Measurements from ENCODE around the gene FAM107A.

FAM107A gene, protein sequence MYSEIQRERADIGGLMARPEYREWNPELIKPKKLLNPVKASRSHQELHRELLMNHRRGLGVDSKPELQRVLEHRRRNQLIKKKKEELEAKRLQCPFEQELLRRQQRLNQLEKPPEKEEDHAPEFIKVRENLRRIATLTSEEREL

DNA sequence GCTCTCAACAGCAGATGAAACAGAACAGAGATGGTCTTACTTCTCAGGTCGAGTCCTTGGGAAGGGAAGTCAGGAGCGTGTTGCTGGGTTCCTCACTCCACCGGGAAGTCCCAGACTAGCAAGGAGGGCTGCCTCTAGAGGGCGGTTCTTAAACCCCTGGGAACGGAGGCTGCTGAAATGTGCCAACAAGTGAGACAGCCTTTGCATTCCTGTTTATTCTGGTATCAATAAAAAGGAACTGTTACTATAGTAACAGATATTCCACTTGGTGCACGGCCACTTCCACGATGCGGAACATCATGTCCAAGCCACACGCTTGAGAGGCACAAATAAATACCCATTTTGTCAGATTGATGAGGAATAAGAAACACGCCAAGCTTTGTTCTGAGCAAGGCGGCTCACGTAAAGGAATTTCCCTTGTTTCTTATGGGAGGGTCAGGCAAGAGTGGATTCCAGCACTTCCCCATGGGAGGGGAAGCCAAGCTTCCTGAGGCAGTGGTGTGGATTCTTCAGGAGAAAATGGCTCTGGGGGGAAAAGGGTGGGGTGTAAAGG, at the start of gene FAM107A:
Gene FAM107A (minus strand): TSS at position 123 of the 553 bp plus-strand sequence. CDS start 7,531 bp downstream, outside the sequence.
- DNase-seq: peak in 10 of 14 donors; percentile 12 to 56 (median 36)

DNA sequence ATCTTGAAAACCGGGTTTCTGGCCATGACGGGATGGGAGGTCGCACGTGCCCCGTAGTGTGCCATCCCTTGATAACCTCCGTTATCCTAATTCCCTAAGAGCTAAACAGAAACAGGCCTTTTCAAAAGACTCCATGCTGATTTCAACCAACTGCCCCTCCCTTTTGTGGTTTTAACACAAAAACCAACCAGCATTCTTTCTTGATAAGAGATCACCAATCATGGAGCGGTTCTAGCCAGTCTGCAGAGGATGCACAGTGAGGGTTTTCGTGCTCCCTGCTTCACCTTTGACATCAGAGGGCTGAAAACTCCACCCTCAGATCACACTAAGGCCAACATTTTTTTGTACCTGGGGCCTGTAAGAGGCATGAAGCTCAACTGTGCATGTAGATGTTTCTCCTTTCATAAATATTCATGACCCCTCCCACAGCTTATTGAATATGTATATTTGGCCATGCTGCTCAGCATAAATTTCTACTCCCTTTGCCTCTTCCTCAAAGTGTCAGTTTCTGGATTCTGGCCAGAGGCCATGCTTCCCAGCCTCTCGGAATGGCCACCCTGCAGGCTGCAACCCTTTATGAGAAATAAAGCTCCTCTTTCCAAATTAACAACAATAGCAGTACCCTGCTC, 48.1 kb upstream of the FAM107A start:
- DNase-seq: no peak

DNA sequence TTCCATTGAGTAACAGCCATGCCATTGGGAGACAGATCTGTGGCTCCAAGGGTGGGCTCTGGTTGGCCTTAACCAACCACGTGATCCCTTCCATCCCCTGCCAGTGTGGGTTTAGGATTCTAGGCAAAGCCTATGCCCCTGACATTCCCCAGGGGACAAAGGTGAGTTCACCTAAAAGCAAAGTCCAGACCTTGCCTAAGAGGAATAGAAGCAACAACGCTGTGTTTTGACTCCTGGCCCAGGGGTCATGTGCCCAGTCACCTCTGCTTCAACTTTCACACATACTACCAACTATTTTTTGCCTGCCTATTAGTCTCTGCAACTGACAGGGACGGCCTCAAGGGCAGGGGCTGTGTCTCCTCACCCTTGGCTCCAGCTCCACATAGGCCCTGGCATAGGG, 47.4 kb upstream of the FAM107A start:
- DNase-seq: no peak

DNA sequence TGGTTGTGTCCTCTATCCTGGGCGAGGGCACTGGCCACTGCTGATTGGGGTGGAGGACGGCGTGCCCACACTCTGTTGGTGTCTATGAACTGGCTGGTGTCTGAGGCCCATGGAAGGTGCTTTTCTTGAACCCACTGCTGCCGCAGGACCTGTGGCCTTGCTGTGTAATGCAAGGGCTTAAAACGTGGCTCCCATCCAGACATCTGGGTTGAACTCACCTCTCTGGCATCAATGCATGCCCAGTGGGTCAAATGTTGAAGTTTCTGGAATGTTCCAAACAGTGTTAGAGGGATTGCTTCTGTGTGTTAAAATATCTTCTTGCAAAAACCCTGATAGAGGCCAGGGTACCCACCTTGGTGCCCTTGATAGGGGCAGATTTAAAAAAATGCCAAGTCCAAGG, 46.8 kb upstream of the FAM107A start:
- no peak for DNase-seq

DNA sequence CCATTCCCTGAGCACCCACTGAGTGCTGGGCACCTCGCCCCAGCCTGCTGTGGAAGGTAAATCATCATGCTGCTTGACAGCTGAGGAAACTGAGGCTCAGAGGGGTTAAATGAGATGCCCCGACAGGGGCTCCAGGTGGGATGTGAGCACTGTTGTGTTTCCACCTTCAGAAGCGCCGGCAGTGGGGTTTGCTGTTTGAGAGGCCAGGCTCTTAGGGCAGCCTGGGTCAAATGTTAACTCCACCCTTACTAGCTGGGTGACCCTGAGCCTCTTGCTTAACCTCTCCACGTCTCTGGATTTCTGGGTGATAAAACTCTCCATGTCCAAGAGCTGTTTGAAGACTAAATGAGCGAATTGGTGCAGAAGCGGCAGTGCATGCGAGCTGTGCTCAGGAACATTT, 46.3 kb upstream of the FAM107A start:
- no peak for DNase-seq

DNA sequence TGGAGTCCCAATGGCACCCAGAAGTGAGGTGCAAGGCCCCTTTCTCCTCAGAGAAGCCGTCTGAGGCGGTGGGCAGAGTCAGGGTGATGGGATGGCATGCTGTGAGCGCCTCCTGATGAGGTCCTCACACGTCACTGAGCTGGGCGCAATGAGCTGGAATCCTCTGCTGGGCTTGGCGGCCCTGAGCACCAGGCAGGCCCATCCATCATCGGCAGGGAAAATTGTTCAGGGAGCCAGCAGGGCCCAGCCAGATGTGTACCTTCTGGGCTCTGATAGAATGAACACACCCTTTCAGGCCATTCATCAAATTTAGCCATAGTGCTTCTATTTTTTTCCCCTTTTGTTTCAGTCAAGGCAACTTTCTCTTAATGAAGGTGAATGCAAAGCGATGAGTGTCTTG, 45.7 kb upstream of the FAM107A start:
- DNase-seq: no peak

DNA sequence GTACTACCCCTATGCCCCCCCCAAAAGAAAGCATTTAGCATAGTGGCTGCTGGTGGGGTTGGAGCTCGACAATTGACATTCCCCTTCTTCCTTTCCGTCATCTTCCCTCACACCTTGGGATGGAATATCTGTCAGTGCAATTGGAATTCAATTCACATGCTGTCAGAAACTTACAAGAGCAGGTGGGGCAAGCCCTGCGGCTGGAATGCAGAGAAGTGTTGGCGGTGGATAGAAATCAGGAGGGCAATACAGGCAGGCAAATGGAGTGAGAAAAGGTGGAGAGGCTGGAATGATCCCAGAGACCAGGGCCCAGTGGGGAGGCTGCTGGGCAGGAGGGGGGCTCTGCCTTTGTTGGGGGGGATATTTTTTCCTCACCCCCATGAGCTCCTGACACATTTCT, 45.2 kb upstream of the FAM107A start:
- no peak for DNase-seq

DNA sequence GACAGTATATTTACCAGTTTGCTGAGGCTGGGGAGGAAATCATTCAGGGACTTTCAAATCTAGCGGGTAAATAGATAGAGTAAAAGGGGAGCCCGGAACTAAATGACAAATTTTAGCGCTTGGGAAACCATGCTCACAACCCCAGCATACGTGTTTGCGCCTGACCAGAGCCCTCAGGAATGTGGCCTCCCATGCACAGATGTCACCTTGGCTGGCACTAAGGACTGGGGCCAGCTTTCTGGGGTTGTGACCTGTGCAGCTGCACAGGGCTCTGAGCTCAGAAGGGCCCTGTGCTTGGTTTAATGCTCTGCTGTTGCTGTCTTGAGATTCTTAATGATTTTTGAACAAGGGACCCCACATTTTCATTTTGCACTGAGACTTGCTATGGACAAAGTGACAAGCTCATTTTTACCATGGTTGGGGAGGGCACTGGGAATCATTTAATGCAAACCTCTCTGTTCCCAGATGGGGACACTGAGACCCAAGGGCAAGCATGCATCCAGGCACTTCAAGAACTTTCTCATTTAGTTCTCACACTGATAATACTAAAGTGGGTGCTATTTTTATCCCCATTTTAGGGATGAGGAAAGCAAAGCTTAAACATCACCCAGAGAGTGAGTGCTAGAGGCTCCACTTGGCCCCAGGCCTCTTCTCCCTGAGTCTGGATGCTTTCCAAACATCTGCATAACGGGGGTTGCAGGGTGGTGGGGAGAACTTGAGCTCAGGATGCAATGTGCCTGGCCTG, 44.1 kb upstream of the FAM107A start:
- DNase-seq: no peak

DNA sequence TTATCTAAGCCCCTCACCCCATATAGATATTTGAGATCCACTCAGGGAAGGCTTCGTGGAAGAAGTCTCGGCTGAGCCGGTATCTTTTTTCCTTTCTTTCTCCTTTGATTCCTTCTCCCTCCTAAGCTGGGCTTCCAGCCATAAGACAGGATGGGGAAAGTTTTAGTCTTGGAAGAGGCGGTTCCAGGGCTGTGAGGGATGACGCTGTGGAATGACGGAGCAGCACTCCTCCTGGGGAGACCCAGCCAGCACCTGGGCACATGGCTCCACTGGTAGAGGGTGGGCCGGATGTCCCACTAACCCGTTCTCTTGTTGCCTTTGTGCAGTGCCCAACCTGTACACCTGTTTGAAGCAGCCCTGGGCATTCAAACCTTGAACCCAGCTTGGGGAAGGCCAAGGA, 43.2 kb upstream of the FAM107A start:
- DNase-seq: no peak

DNA sequence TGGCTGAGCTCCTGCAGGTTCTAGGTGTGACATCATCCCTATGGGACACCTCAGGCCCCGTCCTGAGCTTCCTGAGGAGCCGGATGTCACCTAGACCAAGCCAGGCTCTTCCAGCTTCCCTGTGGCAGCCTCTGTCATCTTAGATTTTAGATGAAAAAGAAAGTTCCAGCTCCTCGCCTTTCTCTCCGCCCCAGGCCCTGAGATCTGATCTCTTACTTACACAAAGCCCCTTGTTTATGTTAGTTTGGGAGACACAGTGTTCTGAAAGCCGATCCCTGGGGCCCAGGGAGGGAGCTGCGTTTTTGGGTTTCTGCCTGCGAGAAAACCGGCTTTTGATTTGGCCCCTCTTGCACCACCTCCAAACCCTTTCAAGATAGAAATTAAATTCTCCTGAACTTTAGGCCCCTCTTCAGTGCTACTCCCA, 40.2 kb upstream of the FAM107A start:
- DNase-seq: no peak

DNA sequence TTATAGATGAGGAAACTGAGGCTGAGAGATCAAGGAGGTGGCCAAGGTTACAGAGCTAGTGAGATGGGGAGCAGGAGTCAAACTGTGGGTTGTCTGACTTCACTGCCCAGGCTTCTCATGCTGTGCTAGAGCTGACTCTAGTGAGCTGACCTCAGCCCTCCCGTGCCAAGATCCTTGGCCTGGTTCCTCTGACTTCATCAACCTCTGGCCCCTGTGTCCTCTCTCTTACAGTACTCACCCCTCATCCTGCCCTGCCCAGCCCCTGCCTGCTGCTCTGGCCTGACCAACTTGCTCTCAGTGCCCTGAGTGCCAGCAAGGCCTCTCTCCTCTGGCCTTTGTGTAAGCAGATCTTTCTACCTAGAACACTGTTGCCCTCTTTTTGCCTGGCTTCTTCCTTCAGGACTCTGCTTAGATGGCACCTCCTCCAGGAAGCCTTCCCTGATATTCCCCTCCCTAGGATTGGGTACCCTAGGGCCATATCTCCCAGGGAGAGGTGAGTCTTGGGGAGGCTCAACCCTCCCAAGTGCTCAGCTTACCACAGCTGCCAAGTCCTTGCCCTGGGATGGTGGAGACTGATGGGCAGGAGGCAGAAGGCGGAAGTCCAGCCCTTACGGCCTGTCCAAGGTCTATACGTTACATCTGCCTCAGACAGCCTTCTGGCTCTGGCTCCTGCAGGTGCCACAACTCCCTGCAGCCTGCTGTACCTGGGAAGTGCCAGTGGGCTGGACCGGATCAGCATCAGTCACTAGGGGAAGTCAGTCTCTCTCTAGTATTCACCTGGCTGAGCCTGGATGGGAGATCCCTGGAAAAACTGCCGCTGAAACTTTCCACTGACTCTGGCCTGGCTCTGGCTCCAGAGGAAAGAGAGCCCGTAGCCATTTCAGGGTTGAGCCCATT, 36.3 kb upstream of the FAM107A start:
- DNase-seq: no peak

DNA sequence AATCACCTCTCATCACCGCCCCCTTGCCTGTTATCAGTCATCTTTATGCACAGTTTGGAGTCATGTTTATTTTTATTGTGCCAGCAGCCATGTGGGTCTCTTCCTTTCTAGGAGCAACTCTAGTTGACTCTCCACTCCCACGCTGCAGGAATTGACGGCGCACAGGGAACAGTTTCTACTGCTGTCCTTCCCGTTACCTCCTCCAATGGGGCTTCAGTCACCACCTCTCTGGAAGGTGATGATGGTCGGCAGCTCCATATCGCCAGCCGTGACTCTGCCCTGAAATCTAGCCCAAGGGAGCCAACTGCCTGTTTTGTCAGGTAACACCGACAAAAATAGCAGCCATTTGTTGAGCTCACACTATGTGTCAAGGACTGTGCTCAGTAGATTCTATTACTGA, 35.6 kb upstream of the FAM107A start:
- DNase-seq: no peak

DNA sequence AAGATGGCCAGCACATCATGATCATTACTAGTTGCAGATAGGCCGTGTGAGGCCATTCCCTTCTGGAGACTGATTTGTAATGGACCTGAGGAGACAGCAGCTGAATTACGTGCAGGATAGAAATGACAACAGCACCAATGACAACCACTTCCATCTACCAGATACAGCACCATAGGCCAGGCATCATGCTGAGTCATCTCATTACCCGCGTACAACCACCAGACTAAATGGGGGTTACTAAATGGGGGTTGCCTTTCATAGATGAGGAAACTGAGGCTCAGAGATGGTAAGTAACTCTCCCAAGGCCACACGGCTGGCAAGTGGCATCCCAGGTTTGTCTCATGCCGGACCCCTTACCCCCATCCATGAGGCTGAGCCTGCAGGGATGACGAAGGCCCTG, 32.8 kb upstream of the FAM107A start:
- no peak for DNase-seq

DNA sequence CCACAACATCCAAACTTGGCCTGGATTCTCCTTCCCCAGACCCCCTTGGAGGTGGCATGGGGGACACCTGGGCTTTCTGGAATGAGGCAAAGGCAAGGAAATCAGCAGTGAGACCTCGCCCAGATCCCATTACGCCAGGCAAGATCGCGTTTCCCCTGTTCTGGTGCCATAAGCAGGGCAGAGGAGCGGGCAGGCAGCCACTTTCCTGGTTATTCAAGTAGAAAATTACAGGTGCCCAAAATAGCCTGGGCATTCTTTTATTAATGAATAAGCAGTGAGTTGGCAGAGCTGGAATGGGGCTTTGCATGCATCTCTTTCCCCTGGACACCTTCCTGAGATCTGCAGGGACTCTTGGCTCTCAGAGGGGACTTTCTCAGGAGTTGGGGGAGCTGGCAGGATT, 31.5 kb upstream of the FAM107A start:
- DNase-seq: peak in 5 of 14 donors; percentile 15 to 91 (median 19)

DNA sequence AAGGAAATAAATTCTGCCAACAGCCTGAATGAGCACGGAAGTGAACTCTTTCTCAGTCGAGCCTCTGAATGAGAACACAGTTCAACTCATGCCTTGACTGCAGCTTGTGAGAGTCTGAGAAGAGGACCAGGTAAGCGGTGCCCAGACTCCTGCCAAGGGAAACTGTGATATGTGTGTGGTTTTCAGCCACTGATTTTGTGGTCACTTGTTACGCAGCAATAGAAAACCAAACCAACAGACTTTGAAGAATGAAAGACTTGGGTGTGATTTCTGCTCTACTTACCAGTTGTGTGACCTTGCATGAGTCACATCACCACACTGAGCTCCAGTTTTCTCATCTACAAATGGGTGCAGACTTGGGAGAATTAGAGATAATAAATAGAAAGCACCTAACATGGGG, 30.6 kb upstream of the FAM107A start:
- DNase-seq: no peak

DNA sequence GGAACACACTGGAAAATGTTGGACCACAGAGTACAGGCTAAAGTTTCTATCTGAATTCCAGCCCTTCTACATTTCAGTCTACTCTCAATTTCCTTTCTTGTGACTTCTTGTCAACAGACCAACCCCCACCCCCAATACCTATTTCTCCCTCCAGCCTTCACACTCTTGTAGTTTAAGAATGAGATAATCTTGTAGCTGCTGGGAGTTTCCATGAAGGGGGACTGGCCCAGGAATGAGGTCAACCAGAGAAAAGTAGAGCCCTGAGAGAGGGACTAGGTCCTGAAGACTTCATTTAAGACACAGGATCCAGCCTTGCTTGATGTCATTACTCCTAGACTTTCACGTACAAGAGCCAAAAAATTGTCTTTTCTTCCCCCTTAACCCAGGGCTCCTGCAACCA, 29.5 kb upstream of the FAM107A start:
- DNase-seq: no peak

DNA sequence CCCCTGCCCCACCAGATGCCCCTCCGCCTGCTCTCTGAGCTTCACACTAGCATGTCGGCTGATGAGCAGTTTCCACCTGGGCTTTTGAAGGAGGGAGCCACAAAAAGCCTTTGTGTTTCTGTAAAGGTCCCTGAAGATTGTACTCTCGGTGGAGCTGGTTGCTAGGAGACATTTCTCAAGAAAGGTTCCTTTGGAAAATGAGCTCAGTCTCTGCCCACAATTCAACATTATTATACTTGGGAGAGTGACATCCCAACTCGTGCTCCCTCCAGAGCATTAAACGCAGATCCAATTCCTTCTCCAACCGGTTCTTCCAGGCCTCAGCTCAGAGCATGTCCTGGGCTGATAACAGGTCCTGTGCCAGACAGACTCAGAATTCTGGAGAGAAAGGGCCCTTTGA, 26.8 kb upstream of the FAM107A start:
- no peak for DNase-seq

DNA sequence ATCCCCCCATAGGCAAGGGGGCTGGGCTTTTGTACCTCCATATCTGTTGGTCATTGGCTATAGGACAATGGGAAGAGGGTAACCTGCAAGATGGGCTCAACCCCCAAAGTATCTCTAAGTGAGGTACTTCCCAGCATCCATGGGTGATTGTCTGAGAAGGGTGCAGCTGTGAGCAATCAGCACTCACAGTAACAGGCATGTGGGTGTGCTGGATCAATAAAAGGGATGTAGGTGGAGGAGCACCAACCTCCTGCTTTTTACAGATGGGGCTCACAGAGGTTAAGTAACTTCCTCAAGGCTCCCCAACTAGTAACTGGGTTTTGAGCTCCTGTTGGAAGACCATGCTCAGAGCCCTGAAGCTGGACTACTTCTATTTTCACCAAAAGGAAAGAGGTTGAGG, 26.4 kb upstream of the FAM107A start:
- DNase-seq: no peak

DNA sequence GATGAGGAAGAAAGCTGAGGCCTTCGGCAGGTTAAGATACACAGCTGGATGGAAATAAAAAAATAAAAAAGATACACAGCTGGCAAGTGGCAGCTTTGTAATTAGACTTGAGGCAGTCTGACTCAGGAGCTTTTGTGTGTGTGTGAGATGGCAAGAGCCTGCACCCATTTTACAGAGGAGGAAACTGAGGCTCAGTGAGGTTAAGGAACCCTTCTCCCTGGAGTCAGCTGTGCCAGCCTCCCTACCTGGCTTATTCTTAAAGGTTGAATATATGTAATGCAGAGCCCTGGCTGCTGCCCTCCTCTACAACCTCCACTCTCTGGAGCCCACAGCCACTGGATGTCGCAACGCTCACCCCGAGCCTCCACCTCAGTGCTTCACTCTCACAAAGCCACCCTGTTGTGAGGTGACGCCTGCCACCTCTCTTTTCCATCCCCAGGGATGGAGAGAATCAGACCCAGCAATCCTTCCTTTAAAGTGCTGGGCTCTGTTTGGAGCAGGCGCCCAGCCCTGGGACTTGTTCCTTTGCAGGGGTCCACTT, 20.6 kb upstream of the FAM107A start:
- no peak for DNase-seq

DNA sequence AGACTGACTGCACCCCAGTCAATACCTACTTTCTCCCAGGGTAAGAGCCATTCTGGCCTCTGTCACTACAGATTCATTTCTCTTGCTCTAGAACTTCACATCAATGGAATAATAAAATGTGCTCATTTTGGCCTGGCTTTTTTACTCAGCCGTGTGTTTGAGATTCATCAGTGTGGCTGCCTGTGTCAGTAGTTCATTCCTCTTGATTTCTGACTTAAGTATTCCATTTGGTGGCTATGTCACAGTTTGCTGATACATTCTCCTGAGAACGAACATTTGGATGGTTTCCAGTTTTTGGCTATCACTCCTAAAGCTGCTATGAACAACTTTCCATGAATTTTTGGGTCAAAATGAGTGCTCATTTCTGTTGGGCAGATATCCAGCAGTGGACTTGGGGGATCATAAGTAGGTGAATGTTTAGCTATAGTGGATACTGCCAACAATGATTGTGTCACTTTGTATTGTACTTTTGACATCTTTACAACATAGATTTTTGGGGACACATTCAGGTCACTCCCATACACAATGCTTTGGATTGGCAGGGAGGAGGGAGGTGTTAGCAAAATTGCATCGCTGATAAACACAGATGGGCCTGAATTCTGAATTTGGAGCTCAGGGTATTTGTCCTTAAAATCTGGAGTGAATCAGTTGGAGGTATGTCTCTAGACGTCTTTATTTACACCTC, 19.8 kb upstream of the FAM107A start:
- DNase-seq: no peak

DNA sequence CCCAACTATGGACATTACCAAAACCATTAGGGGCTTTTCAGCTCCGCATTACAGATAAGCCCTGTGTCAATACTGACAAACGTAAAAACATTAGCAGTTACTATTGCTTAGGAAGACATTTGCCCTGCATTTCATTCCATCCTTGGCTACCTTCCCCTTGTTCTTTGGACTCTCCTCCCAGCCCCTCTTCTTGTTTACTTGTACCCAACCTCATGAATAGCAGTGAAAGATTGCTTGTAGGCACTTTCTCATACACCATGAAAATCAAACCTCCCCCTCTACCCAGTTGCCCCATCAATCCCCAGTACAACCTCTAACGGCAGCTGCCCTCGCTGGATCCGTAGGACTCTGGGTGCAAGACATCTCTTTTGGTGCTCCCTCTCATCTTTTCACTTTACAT, 16.9 kb upstream of the FAM107A start:
- DNase-seq: no peak
